ENCODE data around the gene ARHGAP32.

Gene ARHGAP32

DNA sequence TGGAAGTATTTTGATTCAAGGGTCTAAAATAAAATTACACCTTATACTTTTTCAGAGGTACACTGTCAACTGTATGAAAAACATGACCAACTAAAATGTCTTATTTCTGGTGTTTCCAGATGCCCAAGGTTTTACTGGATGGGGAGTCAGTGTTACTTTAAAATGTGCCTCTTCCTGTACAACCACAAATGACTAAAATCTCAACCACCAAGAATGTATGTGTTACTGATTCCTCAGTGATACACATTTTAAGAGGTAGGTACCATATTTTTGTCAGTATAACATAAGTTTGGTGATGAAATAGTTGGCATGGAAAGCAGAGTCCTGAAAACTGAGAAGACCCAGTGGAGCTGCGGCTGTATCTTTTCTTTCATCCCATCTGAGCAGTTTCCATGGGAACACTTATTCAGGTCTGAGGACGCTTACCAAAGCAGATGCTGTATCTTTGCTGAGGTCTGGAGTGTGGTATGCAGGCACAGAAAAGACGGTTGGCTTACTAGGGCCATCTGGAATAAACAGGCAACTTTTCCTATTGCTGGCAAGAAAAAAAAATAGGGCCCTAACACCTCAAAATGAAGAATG, 228.3 kb downstream of the ARHGAP32 start:
- no peak for DNase-seq (ENCODE audit: low read depth in 4 of 4, low spot score in 1 of 4)

DNA sequence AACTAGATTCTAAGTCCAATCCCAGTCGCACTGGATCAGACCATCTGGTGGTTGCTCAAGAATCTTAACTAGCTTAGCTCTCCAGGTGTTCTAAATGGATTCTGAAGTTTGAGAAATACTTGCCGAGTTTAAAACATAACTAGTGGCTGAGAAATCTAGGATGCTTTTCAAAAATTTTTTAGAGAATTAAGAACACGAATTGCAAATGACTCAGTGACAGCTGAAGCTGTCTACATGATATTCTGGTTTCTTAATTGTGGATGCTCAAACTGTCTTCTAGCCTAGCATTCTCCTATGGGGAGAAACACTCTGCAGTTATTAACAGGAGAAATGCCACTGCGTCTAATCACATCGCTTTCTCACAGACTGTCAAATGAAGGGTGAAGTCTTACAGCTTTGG, 229.2 kb downstream of the ARHGAP32 start:
- DNase-seq (ENCODE audit: low read depth in 4 of 4, low spot score in 1 of 4), result no peak

DNA sequence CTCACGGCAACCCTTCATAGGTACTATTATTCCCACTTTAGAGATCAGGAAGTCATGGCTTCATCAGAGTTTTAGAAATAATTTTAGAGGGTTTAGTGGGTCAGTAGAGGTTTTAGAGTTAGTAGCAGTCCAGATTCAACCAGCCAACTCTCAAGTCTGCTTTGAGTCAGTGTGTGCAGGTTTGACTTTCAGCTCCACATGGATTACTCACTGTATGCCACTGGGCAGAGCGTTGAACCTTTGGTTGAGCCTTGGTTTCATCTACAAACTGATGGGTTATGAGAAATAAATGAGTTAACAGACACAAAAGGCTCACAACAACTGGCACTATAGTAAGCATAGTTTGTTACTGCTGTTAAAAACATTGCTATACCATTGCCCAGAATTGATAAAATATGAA, 230.5 kb downstream of the ARHGAP32 start:
- DNase-seq (ENCODE audit: low read depth in 4 of 4, low spot score in 1 of 4), result no peak

DNA sequence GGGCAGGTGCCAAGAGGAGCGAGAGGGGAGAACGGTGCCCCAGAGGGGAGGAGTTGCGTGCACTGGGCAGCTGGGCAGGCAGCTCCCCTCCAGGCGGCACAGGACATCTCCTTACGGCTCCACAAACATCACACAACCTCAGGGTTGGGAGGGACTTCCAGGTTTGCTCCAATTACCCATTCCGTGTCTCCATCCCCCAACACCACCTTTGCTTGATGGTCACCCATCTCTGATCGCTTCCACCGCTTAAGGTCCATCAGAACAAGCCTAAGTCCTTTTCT, 235.0 kb downstream of the ARHGAP32 start:
- no peak for DNase-seq (ENCODE audit: low read depth in 4 of 4, low spot score in 1 of 4)

DNA sequence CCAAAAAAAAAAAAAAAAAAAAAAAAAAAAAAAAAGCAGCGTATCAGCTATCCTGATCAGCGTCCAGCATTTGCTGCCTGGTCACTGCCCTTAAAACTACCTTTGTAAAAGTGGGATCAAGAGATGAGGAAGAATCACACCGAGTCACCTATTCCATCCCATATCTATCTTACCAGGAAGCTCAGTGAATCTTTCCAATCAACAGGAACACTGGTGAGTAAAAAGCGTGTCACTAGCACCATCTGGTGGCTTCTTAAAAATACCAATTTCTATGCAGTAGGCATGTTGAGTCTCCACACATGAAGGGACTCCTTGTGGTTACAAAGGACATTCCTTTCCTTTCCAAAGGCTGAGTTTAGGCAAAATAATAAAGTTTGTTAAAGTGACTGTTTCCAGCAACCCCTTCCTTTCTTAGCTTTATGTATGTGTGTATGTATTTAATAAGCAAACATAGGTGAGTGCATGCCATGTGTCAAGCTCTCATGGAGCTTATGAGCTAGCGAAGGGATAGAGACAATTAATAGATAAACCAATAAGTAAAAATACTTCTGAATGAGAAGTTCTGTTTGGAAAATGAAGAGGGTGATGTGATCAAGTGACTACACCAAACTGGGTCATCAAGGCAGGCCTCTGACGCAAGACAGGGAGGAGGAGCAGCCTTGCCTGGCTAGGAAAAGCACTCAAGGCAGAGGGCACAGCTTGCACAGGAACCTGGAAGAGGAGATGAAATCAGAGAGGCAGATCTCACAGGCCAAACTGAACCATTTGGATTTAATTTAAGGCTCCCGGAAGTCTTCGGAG, 235.5 kb downstream of the ARHGAP32 start:
- no peak for DNase-seq (ENCODE audit: low read depth in 4 of 4, low spot score in 1 of 4)

DNA sequence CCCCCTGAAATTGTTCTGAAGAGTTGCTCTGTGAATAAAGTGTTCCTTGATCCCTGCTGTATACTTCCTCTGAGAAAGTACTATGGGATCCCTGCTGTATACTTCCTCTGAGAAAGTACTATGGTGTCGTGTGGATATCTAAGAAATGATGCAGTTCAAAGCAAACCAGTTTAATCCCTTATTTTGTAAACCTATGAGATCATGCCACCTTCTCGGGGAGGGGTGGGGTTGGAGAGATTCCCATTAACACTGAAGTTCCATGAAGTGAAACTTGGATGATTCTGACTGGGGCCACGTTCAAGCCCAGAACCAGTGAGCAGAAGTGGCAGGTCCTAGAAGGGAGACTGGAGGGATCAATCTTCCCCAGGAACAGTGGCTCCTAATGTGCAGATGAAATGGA, 236.5 kb downstream of the ARHGAP32 start:
- no peak for DNase-seq (ENCODE audit: low read depth in 4 of 4, low spot score in 1 of 4)

DNA sequence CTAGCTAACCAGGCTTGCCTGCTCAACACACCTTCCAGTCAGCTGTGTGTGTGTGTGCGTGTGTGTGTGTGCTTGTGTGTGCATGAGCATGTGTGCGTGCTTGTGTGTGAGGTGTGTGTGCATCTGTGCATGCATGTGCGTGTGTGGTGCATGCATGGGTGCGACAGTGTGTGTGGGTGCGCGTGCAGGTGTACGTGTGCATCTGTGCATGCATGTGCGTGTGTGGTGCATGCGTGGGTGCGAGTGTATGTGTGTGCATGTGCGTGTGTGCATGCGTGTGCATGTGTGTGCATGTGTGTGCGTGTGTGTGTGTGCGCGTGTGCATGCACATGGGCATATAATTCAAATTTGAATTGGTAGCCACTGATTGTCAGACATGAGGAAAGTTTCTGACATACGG, 239.0 kb downstream of the ARHGAP32 start:
- no peak for DNase-seq (ENCODE audit: low read depth in 4 of 4, low spot score in 1 of 4)

DNA sequence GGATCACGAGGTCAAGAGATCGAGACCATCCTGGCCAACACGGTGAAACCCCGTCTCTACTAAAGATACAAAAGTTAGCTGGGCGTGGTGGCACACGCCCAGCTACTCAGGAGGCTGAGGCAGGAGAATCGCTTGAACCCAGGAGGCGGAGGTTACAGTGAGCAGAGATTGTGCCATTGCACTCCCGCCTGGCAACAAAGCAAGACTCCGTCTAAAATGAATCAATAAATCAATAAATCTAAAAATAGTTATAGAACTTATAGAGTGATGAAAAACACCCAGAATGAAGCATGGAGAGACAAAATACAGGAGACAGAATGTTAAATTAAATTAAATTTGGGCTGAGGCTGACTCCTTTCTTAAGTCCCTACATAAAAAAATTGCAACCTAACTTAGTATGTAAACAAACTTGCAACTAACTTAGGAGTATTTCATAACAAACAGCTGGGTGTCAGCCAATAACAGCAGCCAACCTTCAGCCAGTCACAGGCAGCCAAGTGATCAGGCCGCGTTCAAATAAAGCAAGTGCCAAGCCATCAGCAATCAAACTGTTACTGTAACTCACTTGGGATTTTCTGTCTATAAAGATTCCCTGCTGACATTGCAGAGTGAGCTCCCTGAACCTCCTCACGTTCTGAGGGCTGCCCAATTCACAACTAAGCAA, 242.2 kb downstream of the ARHGAP32 start:
- DNase-seq (ENCODE audit: low read depth in 4 of 4, low spot score in 1 of 4), result no peak

DNA sequence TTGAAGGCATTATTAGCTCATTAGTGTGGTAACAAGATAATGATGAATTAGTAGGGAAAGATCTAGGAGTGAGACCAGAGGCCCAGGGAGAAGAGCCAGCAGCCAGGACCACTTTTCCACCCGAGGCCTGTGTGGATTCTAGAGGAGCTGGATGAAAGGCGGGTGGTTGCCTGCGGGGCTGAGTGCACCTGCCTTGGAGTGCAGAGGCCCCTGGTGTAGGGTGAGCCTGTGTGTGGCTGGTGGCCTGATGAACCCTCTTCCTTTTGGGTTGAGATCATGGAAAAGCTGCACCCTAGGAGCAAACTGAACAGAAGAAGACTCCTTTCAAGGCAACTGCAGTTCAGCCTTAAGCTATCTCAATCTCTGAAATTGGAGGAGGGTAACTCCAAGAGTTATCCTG, 243.5 kb downstream of the ARHGAP32 start:
- no peak for DNase-seq (ENCODE audit: low read depth in 4 of 4, low spot score in 1 of 4)

DNA sequence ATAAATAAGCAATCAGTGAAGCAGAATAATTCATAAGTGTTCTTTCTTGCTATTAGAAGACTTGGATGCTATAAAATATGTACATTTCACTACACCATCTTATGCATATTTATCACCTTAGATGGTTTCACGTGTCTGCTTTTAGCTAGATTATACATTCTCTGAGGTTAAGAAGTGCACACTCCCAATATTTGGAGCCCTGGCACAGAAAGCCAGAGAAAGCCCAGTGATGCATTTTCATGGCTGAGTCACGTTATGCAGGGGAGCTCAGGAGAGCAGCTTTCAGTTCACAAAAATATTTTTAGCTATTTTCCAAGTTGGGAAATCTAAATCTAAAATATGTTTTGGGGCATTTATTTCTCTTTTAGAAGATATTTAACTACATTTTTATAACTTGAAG, 244.4 kb downstream of the ARHGAP32 start:
- no peak for DNase-seq (ENCODE audit: low read depth in 4 of 4, low spot score in 1 of 4)

DNA sequence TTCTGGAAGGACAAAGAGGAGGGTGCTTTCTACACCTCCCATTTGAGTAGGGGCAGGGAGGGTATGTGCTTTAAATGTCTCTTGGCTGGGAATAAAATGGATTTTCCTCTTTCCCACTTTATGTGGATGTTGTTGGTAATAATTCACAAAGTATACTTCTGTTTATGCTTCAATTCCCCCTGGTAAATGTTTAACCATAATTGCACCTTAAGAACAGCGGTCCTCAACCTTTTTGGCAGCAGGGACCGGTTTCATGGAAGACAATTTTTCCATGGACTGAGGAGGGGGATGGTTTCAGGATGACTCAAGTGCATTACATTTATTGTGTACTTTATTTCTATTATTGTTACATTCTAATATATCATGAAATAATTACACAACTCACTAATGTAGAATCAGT, 245.5 kb downstream of the ARHGAP32 start:
- no peak for DNase-seq (ENCODE audit: low read depth in 4 of 4, low spot score in 1 of 4)

DNA sequence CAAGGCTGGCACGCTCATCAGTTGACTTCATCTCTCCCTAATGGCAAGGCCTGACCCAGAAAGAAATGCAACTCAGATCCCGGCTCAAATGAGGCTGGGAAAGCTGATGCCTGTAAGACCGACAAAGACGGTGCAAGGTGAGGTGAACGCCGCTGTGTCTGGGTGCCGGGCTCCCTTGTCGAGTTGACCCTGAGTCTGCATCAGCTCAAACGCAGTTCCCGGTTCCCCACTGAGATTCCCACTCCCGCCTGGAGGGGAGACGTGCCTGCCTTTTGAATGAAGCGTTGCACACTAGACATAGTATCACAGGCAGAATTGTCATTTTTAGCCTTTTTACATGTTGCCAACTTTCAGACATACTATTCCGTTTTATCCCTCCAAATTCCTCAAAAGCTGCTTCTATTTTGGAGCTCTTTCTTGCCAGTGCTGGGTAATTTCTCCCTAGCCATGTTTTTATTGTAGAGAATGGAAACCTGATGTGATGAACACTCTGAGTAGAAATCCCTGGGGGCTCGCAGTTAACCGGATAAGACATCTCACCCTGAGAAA, 248.6 kb downstream of the ARHGAP32 start:
- DNase-seq (ENCODE audit: low read depth in 4 of 4, low spot score in 1 of 4), result no peak

DNA sequence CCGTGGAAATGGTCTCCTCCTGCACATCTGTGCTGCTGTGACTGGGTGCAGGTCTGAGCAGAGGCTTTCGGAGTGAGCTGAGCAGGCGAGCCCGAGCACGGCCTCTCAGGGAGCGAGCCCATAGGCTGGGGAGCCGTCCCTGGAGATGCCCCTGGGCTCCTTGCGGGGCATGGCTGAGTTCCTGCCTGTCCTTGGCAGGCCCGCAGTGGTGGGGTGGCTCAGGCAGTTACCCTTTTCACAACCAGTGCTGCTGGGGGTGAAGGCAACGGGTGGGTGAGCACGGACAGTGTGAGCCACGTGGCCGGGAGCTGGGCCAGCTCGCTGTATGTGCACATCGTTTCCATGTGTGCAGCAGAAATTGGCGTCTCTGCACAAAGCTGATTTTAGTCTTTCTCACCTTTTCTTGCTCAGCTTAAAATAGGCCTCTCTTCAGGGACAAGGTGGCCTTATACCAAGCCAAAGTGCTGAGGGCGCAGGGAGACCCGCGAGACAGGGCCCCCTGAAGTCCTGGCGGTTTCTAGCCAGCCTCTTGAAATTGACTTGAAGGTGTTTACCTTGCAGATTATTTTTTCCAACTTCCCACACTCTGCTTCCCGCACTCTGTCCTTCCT, 249.2 kb downstream of the ARHGAP32 start, which contains the start of gene TP53AIP1:
Gene TP53AIP1 (minus strand): TSS at position 55 of the 611 bp plus-strand sequence. CDS start 5,053 bp downstream, outside the sequence.
- DNase-seq (ENCODE audit: low read depth in 4 of 4, low spot score in 1 of 4), result no peak

DNA sequence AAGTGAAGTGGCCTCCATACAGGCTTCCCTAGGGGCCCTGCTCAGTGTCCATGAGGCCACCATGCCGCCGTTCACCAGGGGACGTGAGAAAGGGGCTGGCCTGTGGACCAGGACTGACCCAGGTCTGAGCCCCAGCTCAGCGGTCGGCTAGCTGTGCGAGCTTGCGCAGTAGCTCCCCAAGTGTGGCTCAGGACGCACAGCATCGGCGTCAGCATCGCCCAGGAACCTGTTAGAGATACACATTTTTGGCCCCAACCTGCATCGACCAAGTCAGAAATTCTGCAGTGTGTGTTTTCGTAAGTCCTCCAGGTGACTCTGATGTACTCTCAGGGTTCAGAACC, 249.9 kb downstream of the ARHGAP32 start:
- no peak for DNase-seq (ENCODE audit: low read depth in 4 of 4, low spot score in 1 of 4)

DNA sequence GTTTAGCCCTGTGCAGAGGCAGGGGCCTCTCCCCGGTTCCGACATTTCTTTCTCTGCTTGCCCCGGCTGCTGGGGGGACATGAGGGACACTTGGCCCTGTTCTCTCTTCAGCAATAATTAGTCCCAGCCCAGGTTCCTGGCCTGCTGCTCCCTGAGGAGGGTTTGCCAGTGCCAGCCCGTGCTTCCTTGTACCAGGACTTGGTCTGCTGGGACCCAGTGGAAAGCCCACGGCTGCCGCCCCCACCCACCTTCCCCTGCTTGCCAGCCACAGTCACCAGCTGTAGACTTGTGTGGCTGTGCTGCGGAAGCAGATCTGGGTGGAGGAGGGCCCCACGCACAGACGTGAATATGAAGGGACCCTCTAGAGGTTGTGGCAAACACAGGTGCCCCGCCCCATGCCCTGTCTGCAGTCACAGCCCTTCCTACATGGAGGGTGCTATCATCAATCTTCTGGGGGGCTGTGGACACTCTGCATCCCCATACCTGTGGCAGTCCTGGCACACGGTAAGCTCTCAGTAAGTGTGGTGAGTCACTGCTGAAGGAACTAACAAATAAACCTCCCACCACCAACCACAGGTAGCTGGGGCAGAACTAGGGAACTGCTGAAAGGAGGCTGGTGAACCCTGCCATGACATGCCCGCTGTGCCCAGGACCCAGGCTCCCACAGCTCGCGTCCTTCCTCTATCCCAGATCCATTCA, 250.4 kb downstream of the ARHGAP32 start:
- DNase-seq (ENCODE audit: low read depth in 4 of 4, low spot score in 1 of 4), result no peak

DNA sequence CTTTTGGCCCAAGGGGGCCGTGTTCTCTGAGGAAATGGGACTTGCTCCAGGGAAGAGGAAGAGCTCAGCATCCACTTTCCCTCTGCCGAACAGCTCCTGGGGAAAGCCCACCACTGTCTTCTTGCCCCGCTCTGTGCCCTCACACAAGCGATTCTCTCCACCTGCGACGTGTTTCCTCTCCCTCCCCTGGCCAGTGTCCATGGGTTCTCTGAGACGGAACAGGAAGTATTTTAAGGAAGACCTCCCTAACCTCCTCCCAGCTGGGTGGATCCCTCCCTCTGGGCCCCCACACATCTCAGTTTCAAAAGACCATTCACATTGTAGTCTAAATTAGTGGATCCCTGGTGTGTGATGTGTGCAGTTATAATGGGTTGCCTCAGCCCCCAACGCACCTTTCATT, 251.0 kb downstream of the ARHGAP32 start:
- DNase-seq (ENCODE audit: low read depth in 4 of 4, low spot score in 1 of 4), result no peak

DNA sequence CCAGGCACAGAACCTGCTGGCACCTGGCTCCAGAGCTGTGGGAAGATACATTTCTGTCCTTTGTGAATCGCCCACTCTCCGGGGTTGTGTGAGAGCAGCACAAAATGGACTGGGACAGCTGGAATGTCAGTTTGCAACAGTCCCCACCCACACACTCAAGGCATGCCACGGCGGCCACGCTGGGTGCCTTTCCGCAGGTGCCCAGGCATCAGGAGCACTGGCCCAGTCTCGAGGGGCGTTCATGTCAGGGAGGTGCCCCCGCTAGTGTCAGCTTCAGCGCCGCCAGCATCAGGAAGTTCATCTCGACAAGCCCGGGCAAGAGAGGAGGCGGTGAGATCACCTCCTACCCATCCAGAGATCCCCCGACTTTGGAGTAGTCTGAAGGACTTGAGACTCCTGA, 251.5 kb downstream of the ARHGAP32 start:
- no peak for DNase-seq (ENCODE audit: low read depth in 4 of 4, low spot score in 1 of 4)

DNA sequence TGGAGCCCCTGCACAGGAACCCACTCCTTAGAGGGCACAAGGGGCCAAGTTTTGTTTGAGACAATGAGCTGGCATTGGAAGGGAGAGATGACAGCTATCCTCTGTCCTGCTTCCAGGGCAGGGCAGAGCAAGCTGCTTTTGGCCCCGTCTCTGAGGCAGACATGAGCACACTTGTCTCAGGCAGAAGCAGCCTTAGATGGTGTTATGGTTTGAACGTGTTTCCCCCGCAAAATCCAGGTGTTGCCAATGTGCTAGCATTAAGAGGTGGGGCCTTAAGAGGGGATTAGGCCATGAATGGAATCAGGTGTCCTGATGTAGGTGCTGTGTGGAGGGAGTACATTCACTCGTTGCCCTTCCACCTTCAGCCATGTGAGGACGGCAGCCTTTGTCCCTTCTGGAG, 252.0 kb downstream of the ARHGAP32 start:
- DNase-seq (ENCODE audit: low read depth in 4 of 4, low spot score in 1 of 4), result no peak

DNA sequence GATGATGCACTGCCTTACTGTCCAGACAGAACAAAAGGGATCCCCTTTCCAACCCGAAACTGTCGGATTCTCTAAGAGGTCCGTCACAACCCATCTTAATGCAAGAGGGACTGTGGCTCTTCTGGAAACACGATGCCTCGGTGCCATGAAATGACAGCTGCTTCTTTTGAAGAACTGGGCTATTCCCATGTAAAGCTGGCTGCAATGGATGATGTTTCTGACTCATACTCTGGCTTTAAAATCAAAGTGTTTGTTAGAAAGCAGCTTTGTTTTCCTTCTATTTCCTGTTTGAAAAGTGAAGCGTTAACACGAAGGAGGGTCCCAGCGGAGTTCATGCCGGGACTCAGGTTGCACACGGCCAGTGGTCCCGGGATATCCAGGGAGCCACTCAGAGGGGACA, 252.5 kb downstream of the ARHGAP32 start:
- DNase-seq (ENCODE audit: low read depth in 4 of 4, low spot score in 1 of 4), result no peak

DNA sequence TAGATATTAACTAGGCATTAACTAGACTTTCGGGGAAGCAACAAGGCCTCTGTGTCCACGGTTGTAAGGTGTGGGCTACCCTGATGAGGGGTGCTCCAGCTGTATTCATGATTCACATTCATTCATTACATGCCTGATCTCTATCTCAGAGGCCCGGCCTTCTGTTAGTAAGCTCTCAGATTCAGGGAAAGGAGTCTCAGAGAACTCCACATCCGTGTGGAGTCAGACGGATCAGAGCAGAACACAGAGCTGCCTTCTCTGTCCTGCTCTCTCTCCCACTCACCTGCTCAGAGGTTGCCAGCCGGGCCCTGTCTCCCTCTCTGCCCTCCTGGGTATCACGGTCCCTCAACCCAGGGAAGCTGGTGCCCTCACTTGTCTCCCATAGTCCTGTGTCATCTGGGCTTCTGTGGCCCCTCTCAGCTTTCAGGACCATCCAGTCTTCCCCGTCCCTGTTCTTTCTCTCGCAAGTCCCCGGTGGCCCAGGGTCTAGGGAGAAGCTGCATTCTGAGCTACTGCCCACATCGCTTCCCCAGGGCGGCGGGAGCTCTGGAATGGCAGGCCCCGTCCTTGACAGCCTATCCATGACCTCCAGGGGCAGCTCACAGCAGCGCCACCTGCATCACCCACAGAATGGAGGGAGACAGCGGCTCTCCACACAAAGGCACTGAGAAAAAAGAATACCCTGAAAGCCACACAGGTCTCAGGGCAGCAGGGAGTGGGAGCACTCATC, 253.8 kb downstream of the ARHGAP32 start:
- no peak for DNase-seq (ENCODE audit: low read depth in 4 of 4, low spot score in 1 of 4)

DNA sequence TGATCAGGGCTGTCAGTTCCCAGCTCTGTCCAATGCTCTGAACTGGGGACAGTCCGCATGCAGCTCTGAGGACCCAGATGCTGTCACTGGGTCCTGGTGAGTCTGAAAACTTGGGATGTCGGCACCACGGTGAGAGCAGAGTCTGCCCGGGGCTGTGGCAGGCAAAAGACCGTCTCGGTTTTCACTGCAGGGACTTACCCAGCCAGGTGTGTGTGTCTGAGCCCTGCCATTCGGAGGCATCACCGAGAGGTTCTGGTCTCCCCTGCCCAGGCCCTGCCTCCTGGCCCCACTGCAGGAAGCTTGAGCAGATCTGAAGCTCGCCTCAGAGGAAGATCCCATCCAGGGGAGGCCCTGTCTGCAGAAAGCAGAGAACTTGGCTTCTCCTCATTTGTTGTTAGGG, 254.6 kb downstream of the ARHGAP32 start:
- no peak for DNase-seq (ENCODE audit: low read depth in 4 of 4, low spot score in 1 of 4)
